HEK293 (cell line): ENCODE data around the gene THSD7A.

Experiments
- KLF9 ChIP-seq: fragments of 450-650 bp; formaldehyde crosslinking; IDR thresholded peaks from 2 replicates; pipeline ENCODE4 v1.5.1; 2016; ENCODE audit warnings: missing biosample characterization, missing genetic modification characterization, low read depth
- ZNF132 ChIP-seq: fragments of 450-650 bp; formaldehyde crosslinking; IDR thresholded peaks from 2 replicates; pipeline ENCODE4 v1.5.1; 2017; ENCODE audit warnings: missing biosample characterization, missing genetic modification characterization, borderline replicate concordance
- ZNF274 ChIP-seq, 2 experiments: fragments of 200-500 bp in 1 of 2; fragments of 450-650 bp in 1 of 2; sonication (Bioruptor generic) in 1 of 2; formaldehyde crosslinking in 1 of 2; IDR thresholded peaks; 2 replicates each; pipeline versions ENCODE4 v1.5.1 to v1.6.1; 2014 to 2016; ENCODE audit warnings: borderline replicate concordance in 1 of 2, inconsistent platforms in 1 of 2, low read length in 1 of 2, missing biosample characterization in 1 of 2, missing genetic modification characterization in 1 of 2
- ZNF404 ChIP-seq: fragments of 450-650 bp; formaldehyde crosslinking; IDR thresholded peaks from 2 replicates; pipeline ENCODE4 v1.5.1; 2017; ENCODE audit warnings: missing biosample characterization, missing genetic modification characterization
- ZNF514 ChIP-seq: fragments of 450-650 bp; formaldehyde crosslinking; IDR thresholded peaks from 2 replicates; pipeline ENCODE4 v1.5.1; 2016; ENCODE audit warnings: missing biosample characterization, missing genetic modification characterization
- ZNF549 ChIP-seq: fragments of 450-650 bp; IDR thresholded peaks from 2 replicates; pipeline ENCODE4 v1.5.1; 2018; ENCODE audit warnings: missing biosample characterization, missing genetic modification characterization, mild to moderate bottlenecking, inconsistent platforms, moderate library complexity
- ZNF571 ChIP-seq: fragments of 450-650 bp; formaldehyde crosslinking; IDR thresholded peaks from 2 replicates; pipeline ENCODE4 v1.5.0; 2017; ENCODE audit warnings: missing biosample characterization, missing genetic modification characterization
- ZNF768 ChIP-seq: fragments of 450-650 bp; formaldehyde crosslinking; IDR thresholded peaks from 2 replicates; pipeline ENCODE4 v1.5.1; 2018; ENCODE audit warnings: missing biosample characterization, mild to moderate bottlenecking, missing genetic modification characterization
- TF ChIP-seq, protein P1 (sequence below): fragments of 450-650 bp; formaldehyde crosslinking; IDR thresholded peaks from 2 replicates; pipeline ENCODE4 v1.5.1; 2016; ENCODE audit warnings: missing biosample characterization, missing genetic modification characterization
- TF ChIP-seq, protein P2 (sequence below): fragments of 450-650 bp; formaldehyde crosslinking; IDR thresholded peaks from 2 replicates; pipeline ENCODE4 v1.5.1; 2016; ENCODE audit warnings: missing biosample characterization, missing genetic modification characterization
- TF ChIP-seq, protein P3 (sequence below): fragments of 450-650 bp; formaldehyde crosslinking; IDR thresholded peaks from 2 replicates; pipeline ENCODE4 v1.5.1; 2016; ENCODE audit warnings: missing biosample characterization, missing genetic modification characterization
- TF ChIP-seq, protein P4 (sequence below): fragments of 450-650 bp; formaldehyde crosslinking; IDR thresholded peaks from 2 replicates; pipeline ENCODE4 v1.5.1; 2016; ENCODE audit warnings: missing biosample characterization, missing genetic modification characterization, borderline replicate concordance
- TF ChIP-seq, protein P5 (sequence below): fragments of 450-650 bp; formaldehyde crosslinking; conservative IDR thresholded peaks from 2 replicates; pipeline ENCODE4 v1.5.1; 2016; ENCODE audit warnings: low read depth, missing biosample characterization, missing genetic modification characterization

DNA sequence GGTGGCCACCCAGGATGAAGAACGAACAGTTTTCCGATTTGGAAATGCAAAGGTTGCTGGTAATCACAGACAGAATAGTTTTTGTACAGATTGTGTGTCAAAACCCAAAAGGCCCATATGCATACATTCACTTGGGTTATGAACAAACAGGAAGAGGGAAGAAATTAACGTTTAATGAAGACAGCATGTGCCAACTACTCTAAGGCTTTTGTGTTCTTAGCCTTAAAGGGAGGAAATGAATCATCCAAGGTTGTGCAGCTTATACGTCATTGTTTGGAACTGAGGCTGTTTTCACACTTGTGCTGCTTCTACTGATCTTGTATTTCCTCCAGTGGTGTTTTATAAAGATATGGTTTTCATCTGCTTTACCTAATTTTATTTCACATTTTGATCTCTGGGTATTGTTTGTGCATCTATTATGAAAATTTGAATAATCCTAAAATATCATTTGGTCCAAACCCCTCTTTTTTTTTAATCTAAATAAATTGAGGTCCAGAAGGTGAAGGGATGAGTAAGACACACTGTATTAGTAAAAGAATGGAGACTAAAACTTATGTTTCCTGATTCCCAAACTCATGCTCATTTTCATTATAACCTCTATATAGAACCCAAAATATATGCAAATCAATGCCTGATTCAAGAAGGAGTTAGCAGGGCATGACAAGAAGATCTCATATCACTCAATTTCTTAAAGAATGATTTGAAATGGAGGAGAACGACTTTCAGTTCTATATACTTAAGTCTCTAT is 373.1 kb downstream of the THSD7A start:
- TF ChIP-seq, protein P1, sequence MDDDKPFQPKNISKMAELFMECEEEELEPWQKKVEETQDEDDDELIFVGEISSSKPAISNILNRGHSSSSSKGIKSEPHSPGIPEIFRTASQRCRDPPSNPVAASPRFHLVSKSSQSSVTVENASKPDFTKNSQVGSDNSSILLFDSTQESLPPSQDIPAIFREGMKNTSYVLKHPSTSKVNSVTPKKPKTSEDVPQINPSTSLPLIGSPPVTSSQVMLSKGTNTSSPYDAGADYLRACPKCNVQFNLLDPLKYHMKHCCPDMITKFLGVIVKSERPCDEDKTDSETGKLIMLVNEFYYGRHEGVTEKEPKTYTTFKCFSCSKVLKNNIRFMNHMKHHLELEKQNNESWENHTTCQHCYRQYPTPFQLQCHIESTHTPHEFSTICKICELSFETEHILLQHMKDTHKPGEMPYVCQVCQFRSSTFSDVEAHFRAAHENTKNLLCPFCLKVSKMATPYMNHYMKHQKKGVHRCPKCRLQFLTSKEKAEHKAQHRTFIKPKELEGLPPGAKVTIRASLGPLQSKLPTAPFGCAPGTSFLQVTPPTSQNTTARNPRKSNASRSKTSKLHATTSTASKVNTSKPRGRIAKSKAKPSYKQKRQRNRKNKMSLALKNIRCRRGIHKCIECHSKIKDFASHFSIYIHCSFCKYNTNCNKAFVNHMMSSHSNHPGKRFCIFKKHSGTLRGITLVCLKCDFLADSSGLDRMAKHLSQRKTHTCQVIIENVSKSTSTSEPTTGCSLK (tag by site-specific recombination): no peak
- TF ChIP-seq, protein P2, sequence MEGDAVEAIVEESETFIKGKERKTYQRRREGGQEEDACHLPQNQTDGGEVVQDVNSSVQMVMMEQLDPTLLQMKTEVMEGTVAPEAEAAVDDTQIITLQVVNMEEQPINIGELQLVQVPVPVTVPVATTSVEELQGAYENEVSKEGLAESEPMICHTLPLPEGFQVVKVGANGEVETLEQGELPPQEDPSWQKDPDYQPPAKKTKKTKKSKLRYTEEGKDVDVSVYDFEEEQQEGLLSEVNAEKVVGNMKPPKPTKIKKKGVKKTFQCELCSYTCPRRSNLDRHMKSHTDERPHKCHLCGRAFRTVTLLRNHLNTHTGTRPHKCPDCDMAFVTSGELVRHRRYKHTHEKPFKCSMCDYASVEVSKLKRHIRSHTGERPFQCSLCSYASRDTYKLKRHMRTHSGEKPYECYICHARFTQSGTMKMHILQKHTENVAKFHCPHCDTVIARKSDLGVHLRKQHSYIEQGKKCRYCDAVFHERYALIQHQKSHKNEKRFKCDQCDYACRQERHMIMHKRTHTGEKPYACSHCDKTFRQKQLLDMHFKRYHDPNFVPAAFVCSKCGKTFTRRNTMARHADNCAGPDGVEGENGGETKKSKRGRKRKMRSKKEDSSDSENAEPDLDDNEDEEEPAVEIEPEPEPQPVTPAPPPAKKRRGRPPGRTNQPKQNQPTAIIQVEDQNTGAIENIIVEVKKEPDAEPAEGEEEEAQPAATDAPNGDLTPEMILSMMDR: no peak
- no peak for TF ChIP-seq ZNF404 (tag by site-specific recombination)
- TF ChIP-seq ZNF549 (tag by site-specific recombination): no peak
- TF ChIP-seq, protein P3, sequence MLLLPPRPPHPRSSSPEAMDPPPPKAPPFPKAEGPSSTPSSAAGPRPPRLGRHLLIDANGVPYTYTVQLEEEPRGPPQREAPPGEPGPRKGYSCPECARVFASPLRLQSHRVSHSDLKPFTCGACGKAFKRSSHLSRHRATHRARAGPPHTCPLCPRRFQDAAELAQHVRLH: no peak
- no peak for TF ChIP-seq ZNF132
- TF ChIP-seq ZNF514 (tag by site-specific recombination): no peak
- no peak for TF ChIP-seq ZNF571 (tag by site-specific recombination)
- TF ChIP-seq, protein P4, sequence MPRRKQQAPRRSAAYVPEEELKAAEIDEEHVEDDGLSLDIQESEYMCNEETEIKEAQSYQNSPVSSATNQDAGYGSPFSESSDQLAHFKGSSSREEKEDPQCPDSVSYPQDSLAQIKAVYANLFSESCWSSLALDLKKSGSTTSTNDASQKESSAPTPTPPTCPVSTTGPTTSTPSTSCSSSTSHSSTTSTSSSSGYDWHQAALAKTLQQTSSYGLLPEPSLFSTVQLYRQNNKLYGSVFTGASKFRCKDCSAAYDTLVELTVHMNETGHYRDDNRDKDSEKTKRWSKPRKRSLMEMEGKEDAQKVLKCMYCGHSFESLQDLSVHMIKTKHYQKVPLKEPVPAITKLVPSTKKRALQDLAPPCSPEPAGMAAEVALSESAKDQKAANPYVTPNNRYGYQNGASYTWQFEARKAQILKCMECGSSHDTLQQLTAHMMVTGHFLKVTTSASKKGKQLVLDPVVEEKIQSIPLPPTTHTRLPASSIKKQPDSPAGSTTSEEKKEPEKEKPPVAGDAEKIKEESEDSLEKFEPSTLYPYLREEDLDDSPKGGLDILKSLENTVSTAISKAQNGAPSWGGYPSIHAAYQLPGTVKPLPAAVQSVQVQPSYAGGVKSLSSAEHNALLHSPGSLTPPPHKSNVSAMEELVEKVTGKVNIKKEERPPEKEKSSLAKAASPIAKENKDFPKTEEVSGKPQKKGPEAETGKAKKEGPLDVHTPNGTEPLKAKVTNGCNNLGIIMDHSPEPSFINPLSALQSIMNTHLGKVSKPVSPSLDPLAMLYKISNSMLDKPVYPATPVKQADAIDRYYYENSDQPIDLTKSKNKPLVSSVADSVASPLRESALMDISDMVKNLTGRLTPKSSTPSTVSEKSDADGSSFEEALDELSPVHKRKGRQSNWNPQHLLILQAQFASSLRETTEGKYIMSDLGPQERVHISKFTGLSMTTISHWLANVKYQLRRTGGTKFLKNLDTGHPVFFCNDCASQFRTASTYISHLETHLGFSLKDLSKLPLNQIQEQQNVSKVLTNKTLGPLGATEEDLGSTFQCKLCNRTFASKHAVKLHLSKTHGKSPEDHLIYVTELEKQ: no peak
- no peak for TF ChIP-seq KLF9
- TF ChIP-seq, protein P5, sequence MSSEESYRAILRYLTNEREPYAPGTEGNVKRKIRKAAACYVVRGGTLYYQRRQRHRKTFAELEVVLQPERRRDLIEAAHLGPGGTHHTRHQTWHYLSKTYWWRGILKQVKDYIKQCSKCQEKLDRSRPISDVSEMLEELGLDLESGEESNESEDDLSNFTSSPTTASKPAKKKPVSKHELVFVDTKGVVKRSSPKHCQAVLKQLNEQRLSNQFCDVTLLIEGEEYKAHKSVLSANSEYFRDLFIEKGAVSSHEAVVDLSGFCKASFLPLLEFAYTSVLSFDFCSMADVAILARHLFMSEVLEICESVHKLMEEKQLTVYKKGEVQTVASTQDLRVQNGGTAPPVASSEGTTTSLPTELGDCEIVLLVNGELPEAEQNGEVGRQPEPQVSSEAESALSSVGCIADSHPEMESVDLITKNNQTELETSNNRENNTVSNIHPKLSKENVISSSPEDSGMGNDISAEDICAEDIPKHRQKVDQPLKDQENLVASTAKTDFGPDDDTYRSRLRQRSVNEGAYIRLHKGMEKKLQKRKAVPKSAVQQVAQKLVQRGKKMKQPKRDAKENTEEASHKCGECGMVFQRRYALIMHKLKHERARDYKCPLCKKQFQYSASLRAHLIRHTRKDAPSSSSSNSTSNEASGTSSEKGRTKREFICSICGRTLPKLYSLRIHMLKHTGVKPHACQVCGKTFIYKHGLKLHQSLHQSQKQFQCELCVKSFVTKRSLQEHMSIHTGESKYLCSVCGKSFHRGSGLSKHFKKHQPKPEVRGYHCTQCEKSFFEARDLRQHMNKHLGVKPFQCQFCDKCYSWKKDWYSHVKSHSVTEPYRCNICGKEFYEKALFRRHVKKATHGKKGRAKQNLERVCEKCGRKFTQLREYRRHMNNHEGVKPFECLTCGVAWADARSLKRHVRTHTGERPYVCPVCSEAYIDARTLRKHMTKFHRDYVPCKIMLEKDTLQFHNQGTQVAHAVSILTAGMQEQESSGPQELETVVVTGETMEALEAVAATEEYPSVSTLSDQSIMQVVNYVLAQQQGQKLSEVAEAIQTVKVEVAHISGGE (tag by site-specific recombination): no peak
- no peak for TF ChIP-seq ZNF274 (IDR thresholded peaks at IDR 0.05; ENCODE audit: low read length)
- no peak for TF ChIP-seq ZNF274 (tag by site-specific recombination; IDR thresholded peaks at IDR 0.05; ENCODE audit: borderline replicate concordance)
- no peak for TF ChIP-seq ZNF768 (tag by site-specific recombination)
